GM12878 (cell line): Measurements from ENCODE around the gene IRS2. TPM values are rescaled to one million over a fixed set of nuclear protein-coding genes. Genes with fewer than 3 reads are reported as not detected.

ENCODE experiments used
- ATAC-seq: fragments of 200-7000 bp; cut with Tn5 transposase; 3 replicates; pipeline ENCODE4 v1.9.1; 2020; ENCODE audit warnings: mild to moderate bottlenecking, moderate library complexity
- BruUV-seq: library from RNA; stranded (reverse); fragments of 400-500 nt; replicated peaks from 2 replicates; lab custom pipeline; 2021; lab: Mats Ljungman, UMichigan
- CTCF ChIA-PET: fragments of 300-600 bp; sonication (Branson Sonifier 250); formaldehyde crosslinking; extraction: SDS; loops from one replicate; lab custom pipeline; 2021; ENCODE audit warnings: inconsistent platforms; lab: Yijun Ruan, JAX
- POLR2A ChIA-PET: fragments of 350-600 bp; formaldehyde crosslinking; extraction: SDS; loops from one replicate; lab custom pipeline; 2021; ENCODE audit warnings: inconsistent platforms; lab: Charles Lee
- RAD21 ChIA-PET: fragments of 300-600 bp; sonication (Branson Sonifier 250); formaldehyde crosslinking; loops from one replicate; lab custom pipeline; 2023; ENCODE audit warnings: antibody characterized with exemption; ENCODE audit not compliant: unreplicated experiment; lab: Charles Lee
- SMC1A ChIA-PET: fragments of 300-600 bp; sonication (Branson Sonifier 250); formaldehyde crosslinking; loops from one replicate; lab custom pipeline; 2023; ENCODE audit not compliant: unreplicated experiment, uncharacterized antibody; lab: Charles Lee
- DNase-seq: peaks from one replicate; pipeline ENCODE4 v3.0.0-alpha.2; 2011; ENCODE audit warnings: low read depth, low spot score
- FAIRE-seq: peaks from 3 replicates; lab custom pipeline; 2011; peaks lifted over from hg19 to GRCh38; lab: Jason Lieb, UNC
- H2AFZ ChIP-seq: 2 replicates; pipeline ENCODE4 v1.6.0; 2011; ENCODE audit warnings: low read depth, low read length, control low read depth; ENCODE audit not compliant: control insufficient read depth
- H3K27ac ChIP-seq: 2 replicates; pipeline ENCODE4 v1.5.1; 2011; ENCODE audit warnings: control low read depth; ENCODE audit not compliant: control insufficient read depth, insufficient read depth
- H3K27me3 ChIP-seq, 2 experiments: replicated peaks in 1 of 2; 2 replicates each; pipeline versions ENCODE4 v1.6.0 to v1.6.1; 2011; ENCODE audit warnings: low read length in 1 of 2; ENCODE audit not compliant: control insufficient read depth in 2 of 2, insufficient read depth in 2 of 2
- H3K36me3 ChIP-seq, 2 experiments: 2 replicates each; pipeline ENCODE4 v1.5.1; 2011; ENCODE audit warnings: low read length in 1 of 2; ENCODE audit not compliant: control insufficient read depth in 2 of 2, insufficient read depth in 2 of 2
- H3K4me1 ChIP-seq: 2 replicates; pipeline ENCODE4 v1.6.1; 2011; ENCODE audit warnings: mild to moderate bottlenecking, low read length, moderate library complexity, mixed read lengths; ENCODE audit not compliant: control insufficient read depth, insufficient read depth
- H3K4me2 ChIP-seq: 2 replicates; pipeline ENCODE4 v1.6.0; 2011; ENCODE audit warnings: control low read depth; ENCODE audit not compliant: control insufficient read depth, insufficient read depth
- H3K4me3 ChIP-seq: fragments of 200-600 bp; sonication (generic); 2 replicates; pipeline ENCODE4 v1.5.1; 2016
- H3K79me2 ChIP-seq: 2 replicates; pipeline ENCODE4 v1.6.0; 2011; ENCODE audit warnings: low read length; ENCODE audit not compliant: control insufficient read depth, insufficient read depth
- H3K9ac ChIP-seq: 2 replicates; pipeline ENCODE4 v1.8.0; 2011; ENCODE audit warnings: low read length, control low read depth, mixed read lengths; ENCODE audit not compliant: control insufficient read depth, insufficient read depth
- H3K9me3 ChIP-seq: replicated peaks from 3 replicates; pipeline ENCODE4 v1.5.1; 2011; ENCODE audit warnings: mild to moderate bottlenecking, low read length; ENCODE audit not compliant: control insufficient read depth, insufficient read depth
- H4K20me1 ChIP-seq: 2 replicates; pipeline ENCODE4 v1.6.0; 2011; ENCODE audit not compliant: control insufficient read depth, insufficient read depth
- E4F1 ChIP-seq: fragments of 450-650 bp; IDR thresholded peaks from 2 replicates; pipeline ENCODE4 v1.6.1; 2018; ENCODE audit warnings: borderline replicate concordance, mild to moderate bottlenecking; ENCODE audit not compliant: partially characterized antibody
- GATAD2B ChIP-seq: fragments of 450-650 bp; conservative IDR thresholded peaks from 2 replicates; pipeline ENCODE4 v1.6.1; 2017; ENCODE audit warnings: low read depth, mild to moderate bottlenecking, moderate library complexity
- LARP7 ChIP-seq: fragments of 450-650 bp; IDR thresholded peaks from 2 replicates; pipeline ENCODE4 v1.6.1; 2017; ENCODE audit warnings: mild to moderate bottlenecking
- SMAD1 ChIP-seq: fragments of 450-650 bp; IDR thresholded peaks from 2 replicates; pipeline ENCODE4 v1.6.1; 2018; ENCODE audit warnings: mild to moderate bottlenecking, low read depth; ENCODE audit not compliant: partially characterized antibody
- in situ Hi-C: fragments of 300-500 bp; cut with MboI; formaldehyde crosslinking; loops from 9 replicates; pipeline ENCODE4 v1.14.3; 2018; ENCODE audit warnings: mixed read lengths
- intact Hi-C: fragments of 100-400 bp; cut with micrococcal nuclease; formaldehyde crosslinking; loops from one replicate; pipeline ENCODE4 v1.14.2; 2022; ENCODE audit not compliant: unreplicated experiment
- polyA plus RNA-seq, 11 experiments: library from polyadenylated mRNA; depleted of rRNA in 4 of 11; unstranded in 6 of 11; stranded (reverse) in 5 of 11; fragments of >200 nt; fragmentation: Nextera tagmentation in 4 of 11; fragmentation: Illumina TruSeq in 1 of 11; extraction: Ambion mirVana in 4 of 11; extraction: Trizol in 1 of 11; gene quantifications; 1 replicate in 1 of 11; 2 replicates in 10 of 11; pipeline versions ENCODE4 v1.2.1 to v1.2.3, GENCODE V29; 2011 to 2016; ENCODE audit warnings: inconsistent platforms in 2 of 11, missing spikeins in 2 of 11, low read depth in 1 of 11
- total RNA-seq, 4 experiments: library from RNA; depleted of rRNA in 3 of 4; stranded (reverse); fragments of >200 nt in 3 of 4; fragmentation: Illumina TruSeq in 1 of 4; extraction: Trizol in 1 of 4; gene quantifications; 2 replicates each; pipeline versions ENCODE4 v1.2.1 to v1.2.3, GENCODE V29; 2013 to 2021

The IRS2 gene
- total and polyA plus RNA-seq, 10 of the 15 experiments (the other 5 are each of a cell fraction or from before 2014, with no cell fraction given): 0.01 to 0.31 (median 0.07) TPM; not detected in 6

GRCh38 chr13:109719962-109720646, 66.3 kb downstream of the IRS2 start (continued):
- no peak for TF ChIP-seq E4F1
- TF ChIP-seq GATAD2B: no peak
- no peak for TF ChIP-seq LARP7

GRCh38 chr13:109718726-109719125, 67.7 kb downstream of the IRS2 start:
- FAIRE-seq (no peak), DNase-seq (no peak), ATAC-seq (no peak)
- SMC1A ChIA-PET: no interaction called here
- no peak overlapping the region for H3K9ac ChIP-seq
- in situ Hi-C loops: no loop called here
- H3K36me3 ChIP-seq: no peaks in the 10 kb centered on the region
- no peak overlapping the region for H3K27ac ChIP-seq
- CTCF ChIA-PET: no interaction called here
- BruUV-seq: no TSS peak
- H3K27me3 ChIP-seq: no peaks in the 10 kb centered on the region
- TF ChIP-seq SMAD1: no peak
- no peak overlapping the region for H2AFZ ChIP-seq
- no peak overlapping the region for H3K4me2 ChIP-seq
- no peaks in the 10 kb centered on the region for H4K20me1 ChIP-seq
- H3K79me2 ChIP-seq: no peaks in the 10 kb centered on the region
- no peaks in the 10 kb centered on the region for H3K9me3 ChIP-seq
- intact Hi-C loops: no loop called here
- RAD21 ChIA-PET: no interaction called here
- H3K4me1 ChIP-seq: no peaks in the 10 kb centered on the region
- POLR2A ChIA-PET: no interaction called here
- H3K4me3 ChIP-seq: no peak overlapping the region
